ENCODE data around the gene SLFN5.
"Not testable (repeated sequence)": the region's sequence is repeated elsewhere in the genome, so short reads cannot be mapped to it uniquely, and the experiment has no call there.

The SLFN5 gene

DNA sequence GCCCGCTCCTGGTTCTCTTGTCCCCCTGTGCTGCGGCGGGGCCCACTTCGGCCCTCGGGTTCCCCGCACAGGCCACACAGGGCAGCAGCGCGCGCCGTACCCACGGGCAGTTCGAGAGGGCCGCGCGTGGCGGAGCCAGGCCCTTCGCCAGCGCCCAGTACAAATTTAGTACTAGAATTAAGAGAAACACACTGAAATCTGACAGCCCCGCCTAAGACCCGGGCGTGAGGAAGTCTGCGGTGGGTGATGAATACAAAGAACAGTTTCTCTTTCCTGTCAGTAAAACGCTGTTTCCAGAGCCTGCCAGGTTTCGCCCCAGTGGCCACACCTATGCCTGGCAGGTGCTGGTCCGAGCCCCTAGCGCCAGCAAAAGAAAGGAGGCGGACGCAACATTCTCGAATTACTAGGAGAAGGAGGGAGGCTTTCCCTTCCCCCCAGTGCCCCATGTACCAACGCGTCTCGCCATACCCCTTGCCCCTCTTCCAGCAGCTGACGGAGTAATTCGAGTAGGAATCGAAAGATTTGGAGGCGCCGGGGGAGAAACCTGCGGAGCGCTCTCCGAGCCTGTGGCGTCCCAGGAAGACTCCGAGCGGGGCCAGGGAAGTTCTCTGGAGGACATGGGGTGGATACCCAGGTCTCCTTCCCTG lies 591 bp upstream of the SLFN5 start:
- peak; percentile 78 for DNase-seq (ENCODE audit: low spot score)

DNA sequence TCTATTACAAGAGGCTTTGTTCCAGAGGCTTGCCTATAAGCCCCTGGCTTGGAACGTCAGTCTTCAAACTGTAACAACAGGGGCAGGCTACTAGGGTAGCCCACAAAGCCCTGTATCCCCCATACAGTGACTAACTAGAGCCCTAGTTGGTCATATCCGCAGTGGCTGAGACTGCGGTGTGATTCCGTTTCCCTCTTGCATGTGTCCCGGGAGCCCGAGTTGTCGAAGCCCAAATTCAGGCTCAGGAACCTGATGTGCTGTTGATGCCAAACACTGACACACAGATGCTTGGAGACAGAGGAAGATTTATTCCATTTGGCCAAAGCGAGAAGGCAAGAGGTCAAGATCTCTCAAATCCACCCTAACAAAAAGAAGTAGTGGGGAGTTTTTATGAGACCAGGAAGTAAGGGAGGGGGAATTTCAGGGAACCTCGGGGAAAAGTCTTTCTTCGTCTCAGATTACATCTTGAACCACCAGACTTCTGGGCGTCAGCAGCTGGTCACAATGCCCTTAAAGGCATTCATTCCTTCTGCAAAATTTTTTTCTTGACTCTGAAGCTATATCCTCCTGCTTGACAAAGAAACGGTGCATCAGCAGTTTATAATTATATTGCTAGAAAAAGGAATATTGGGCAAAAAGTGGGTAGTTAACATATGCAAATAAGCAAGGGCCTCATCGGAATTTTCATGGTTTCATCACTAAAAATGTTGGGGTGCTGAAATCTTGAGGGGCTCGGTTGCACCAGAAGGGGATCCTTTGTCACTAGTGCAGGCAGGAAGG lies 879 bp downstream of the SLFN5 start:
- peak; percentile 60 for DNase-seq (ENCODE audit: low spot score)

DNA sequence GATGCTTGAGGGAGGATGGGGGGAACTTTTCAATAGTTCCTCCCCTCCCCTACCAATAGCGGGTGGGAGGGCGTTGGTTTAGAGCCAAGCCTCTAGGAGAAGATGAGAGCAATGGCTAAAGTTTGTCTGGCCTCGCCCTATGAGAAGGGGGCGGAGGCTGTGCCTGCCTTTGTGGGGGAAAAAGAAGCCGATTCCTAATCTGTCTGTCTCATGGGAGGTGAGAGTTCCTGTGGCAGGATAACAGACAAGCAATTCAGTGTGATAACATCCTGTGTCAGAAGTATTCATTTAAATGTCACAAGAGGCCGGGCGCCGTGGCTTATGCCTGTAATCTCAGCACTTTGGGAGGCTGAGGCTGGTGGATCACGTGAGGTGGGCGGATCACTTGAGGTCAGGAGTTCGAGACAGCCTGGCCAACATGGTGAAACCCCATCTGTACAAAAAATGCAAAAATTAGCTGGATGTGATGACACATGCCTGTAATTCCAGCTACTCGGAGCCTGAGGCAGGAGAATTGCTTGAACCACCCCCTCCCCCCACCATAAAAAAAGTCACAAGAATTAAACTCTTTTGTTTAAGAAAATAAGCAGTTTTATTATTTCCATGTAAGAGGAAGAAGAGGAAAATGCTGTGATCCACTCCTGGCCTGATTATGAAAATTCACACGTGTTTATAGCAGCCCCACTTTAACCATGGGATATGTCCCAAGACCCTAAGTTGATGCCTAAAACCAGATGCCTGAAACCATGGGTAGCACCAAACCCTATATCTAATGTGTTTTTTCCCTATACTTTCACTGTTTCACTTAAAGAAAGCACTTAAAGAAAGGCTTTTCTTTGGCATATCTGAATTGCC lies 1.7 kb downstream of the SLFN5 start:
- peak; percentile 57 for DNase-seq (ENCODE audit: low spot score)

DNA sequence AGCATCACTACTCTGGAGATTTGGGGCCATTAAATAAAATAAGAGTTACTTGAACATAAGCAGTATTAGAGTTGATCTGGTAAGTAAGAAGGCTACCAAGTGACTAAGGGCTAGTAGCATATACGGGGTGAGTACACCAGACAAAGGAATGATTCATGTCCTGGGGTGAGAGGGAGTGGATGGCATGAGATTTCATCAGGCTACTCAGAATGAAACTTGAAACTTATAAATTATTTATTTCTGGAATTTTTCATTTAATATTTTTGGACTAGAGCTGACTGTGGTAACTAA lies 2.3 kb downstream of the SLFN5 start:
- no peak for DNase-seq (ENCODE audit: low spot score)

DNA sequence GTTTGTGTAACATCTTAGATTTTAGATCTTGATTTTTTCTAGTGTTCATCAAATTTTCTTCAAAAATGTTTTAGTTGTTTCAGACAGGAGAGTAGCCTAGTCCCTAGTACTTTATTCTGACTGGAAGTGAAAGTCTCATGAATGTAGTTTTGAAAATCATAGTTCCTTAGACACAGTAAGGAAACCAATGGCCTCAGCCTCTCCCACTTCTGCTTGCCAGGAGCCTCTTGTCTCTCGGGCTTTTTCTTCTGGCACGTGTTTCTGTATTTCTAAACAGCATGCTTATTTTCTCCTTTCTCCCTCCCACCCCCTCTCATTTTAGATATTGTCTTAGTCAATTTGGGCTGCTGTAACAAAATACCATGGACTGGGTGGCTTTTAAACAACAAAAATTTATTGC lies 9.8 kb downstream of the SLFN5 start:
- no peak for DNase-seq (ENCODE audit: low spot score)

DNA sequence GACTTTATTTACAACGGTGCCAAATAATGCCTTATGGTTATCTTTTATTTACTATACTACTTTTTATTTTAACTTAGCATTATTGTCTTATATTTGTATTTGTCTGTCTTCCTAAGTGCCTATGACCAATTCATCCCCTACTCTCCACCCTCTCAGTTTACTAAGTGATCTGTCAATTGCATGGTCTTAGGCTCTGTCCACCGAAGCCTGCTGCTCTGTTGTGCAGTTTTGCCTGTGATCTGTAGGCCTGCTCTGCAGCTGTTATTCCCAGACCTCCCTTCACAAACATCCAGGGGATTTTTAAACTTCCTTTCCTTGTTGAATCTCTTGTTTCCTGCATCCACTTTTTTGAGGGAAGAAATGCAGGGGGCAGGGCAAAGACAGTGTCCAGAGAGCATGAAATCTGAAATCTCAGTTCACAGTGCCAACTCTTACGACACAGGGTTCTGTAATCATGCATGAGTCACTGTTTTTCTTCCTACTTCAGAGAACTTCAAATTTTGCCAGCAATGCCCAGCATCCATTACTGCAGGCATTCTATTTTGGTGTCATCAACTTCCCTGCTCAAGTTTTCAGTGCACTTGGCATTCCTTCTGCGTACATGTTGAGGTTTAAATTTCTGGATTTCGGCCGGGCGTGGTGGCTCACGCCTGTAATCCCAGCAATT lies 11.4 kb downstream of the SLFN5 start:
- DNase-seq (ENCODE audit: low spot score): no peak

DNA sequence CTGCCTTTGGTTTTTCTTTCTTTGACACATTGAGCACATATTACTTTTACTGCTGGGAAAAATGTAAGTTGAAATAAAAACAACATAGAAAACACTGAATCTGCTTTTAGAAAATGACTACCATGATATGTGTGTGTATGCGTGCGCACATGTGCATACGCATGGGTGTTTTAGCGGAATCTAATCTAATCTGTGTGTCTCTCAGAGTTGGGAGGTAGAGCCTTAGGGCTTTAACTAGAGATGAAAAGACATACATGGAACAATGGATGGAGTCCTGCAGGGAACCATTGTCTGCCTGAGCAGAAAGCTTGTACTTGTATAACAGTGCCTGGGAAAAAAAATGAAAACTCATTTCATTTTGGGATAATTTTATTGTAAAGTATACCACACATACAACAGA lies 12.4 kb downstream of the SLFN5 start:
- DNase-seq (ENCODE audit: low spot score): no peak

DNA sequence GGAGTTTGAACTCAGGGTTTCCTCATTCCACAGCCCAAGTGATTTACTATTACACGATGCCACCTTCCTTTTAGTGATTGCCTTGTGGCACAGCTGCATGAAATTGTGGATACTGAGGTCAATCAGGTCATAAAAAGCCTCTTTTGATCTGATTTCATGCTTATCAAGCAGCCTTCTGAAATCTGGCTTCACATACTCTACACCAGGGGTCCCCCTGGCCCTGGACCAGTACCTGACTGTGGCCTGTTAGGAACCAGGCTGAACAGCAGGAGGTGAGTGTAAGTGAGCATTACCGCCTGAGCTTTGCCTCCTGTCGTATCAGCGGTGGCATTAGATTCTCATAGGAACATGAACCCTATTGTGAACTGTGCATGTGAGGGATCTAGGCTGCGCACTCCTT lies 13.8 kb downstream of the SLFN5 start:
- peak; percentile 36 for DNase-seq (ENCODE audit: low spot score)

DNA sequence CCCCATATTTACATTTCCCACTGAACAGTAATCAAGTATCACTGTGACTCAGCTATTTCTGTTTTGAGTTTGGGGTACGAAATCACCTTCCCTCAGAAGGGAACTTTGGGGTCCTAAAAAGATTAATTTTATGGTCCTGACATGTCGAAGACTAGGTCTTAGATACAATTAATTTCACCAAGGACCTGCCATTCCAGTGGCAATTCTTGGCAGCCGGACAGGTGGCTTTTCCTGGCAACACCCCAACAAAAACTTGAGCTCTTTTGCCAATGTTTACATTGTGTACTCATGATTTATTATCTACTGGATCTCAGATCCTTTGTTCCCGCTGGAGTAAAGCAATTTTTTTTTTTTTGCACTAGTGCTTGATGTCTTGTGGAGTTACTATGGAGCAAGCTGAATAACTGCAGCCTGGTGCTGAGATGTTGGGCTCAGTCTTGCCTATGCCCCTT lies 14.4 kb downstream of the SLFN5 start:
- no peak for DNase-seq (ENCODE audit: low spot score)

DNA sequence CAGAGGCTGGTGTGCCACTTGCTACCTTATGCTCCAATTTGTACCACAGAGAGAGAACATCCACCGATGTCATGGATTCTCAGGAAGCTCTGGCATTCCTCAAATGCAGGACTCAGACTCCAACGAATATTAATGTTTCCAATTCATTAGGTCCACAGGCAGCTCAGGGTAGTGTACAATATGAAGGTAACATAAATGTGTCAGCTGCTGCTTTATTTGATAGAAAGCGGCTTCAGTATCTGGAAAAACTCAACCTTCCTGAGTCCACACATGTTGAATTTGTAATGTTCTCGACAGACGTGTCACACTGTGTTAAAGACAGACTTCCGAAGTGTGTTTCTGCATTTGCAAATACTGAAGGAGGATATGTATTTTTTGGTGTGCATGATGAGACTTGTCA lies 16.1 kb downstream of the SLFN5 start:
- no peak for DNase-seq (ENCODE audit: low spot score)

DNA sequence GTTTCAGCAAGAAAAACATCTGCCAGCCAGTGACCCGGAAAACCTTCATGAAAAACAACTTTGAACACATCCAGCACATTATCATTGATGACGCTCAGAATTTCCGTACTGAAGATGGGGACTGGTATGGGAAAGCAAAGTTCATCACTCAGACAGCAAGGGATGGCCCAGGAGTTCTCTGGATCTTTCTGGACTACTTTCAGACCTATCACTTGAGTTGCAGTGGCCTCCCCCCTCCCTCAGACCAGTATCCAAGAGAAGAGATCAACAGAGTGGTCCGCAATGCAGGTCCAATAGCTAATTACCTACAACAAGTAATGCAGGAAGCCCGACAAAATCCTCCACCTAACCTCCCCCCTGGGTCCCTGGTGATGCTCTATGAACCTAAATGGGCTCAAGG lies 22.2 kb downstream of the SLFN5 start:
- DNase-seq (ENCODE audit: low spot score): no peak

DNA sequence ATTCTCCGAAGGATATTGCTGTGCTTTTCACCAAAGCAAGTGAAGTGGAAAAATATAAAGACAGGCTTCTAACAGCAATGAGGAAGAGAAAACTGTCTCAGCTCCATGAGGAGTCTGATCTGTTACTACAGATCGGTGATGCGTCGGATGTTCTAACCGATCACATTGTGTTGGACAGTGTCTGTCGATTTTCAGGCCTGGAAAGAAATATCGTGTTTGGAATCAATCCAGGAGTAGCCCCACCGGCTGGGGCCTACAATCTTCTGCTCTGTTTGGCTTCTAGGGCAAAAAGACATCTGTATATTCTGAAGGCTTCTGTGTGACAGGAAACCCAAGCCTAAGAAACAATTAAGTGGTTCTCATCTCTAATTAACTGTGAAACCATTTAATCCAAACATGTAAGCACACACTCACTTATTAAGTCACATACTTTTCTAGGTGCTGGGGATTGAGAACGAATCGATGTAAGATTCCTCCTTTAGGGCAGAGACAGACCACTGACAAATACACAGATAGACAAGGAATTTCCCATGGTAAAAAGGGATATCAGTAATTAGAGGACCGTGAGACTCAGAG lies 22.8 kb downstream of the SLFN5 start:
- DNase-seq (ENCODE audit: low spot score): no peak

DNA sequence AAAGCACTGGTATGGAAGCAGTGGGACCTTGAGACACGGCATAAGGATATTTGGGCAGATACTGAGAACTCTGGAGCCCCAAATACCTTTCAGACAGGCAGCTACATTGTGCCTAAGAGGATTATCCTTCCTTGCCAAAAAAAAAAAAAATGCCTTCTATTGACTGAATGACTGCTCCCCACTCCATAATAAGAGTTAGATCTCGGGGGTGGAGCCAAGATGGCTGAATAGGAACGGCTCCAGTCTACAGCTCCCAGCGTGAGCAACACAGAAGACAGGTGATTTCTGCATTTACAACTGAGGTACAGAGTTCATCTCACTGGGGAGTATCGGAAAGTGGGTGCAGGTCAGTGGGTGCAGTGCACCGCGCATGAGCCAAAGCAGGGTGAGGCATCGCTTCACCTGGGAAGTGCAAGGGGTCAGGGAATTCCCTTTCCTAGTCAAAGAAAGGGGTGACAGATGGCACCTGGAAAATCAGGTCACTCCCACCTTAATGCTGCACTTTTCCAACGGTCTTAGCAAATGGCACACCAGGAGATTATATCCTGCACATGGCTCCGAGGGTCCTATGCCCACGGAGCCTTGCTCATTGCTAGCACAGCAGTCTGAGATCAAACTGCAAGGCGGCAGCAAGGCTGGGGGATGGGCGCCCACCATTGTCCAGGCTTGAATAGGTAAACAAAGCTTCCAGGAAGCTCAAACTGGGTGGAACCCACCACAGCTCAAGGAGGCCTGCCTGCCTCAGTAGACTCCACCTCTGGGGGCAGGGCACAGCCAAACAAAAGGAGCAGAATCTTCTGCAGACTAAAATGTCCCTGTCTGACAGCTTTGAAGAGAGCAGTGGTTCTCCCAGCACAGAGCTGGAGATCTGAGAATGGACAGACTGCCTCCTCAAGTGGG lies 31.5 kb downstream of the SLFN5 start:
- DNase-seq (ENCODE audit: low spot score): peak; percentile 29

DNA sequence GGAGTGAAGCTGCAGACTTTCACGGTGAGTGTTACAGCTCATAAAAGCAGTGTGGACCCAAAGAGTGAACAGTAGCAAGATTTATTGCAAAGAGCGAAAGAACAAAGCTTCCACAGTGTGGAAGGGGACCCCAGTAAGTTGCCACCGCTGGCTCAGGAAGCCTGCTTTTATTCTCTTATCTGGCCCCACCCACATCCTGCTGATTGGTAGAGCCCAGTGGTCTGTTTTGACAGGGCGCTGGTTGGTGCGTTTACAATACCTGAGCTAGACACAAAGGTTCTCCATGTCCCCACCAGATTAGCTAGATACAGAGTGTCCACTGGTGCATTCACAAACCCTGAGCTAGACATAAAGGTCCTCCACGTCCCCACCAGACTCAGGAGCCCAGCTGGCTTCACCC lies 35.6 kb downstream of the SLFN5 start:
- DNase-seq (ENCODE audit: low spot score): not testable (repeated sequence)

DNA sequence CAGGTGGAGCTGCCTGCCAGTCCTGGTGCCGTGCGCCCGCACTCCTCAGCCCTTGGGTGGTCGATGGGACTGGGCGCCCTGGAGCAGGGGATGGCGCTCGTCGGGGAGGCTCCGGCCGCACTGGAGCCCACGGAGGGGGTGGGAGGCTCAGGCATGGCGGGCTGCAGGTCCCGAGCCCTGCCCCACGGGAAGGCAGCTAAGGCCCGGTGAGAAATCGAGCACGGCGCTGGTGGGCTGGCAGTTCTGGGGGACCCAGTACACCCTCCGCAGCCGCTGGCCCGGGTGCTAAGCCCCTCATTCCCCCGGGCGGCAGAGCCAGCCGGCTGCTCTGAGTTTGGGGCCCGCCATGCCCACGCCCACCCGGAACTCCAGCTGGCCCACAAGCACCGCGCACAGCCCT lies 36.0 kb downstream of the SLFN5 start:
- not testable (repeated sequence) for DNase-seq (ENCODE audit: low spot score)

DNA sequence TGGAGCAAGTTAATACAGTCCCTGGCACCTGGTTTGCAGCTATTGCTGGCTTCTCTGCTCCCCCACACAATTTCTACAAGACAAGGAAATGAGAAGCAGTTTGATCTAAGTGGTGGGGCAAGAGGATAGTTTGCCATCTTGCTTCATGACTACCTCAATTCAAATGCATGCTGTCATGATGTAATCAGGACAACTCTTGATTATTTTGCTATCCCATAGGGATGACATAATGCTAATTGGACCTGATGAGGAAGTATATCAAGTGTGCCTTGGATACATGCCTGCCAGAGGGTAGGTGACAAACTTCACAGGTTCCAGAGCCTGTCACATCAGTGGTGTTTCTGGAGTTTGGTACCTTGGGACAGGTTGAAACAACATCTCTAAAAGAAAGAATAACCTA lies 40.9 kb downstream of the SLFN5 start:
- no peak for DNase-seq (ENCODE audit: low spot score)

DNA sequence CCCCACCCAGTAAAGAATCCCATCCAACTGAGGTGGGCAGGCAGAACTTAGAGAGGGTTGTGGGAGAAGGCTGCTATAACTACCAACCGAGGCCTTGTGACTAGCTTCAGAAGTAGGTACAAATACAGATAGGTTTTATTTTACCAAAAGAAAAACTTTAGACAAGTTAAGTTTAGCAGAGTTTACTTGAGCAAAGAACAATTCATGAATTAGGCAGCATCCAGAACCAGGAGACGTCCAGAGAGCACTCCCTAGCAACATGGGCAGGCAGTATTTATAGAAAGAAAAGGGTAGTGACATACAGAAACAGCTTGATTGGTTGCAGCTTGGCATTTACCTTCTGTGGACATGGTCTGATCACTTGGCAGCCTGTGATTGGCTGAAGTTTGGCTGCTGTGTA lies 42.1 kb downstream of the SLFN5 start:
- DNase-seq (ENCODE audit: low spot score): no peak

DNA sequence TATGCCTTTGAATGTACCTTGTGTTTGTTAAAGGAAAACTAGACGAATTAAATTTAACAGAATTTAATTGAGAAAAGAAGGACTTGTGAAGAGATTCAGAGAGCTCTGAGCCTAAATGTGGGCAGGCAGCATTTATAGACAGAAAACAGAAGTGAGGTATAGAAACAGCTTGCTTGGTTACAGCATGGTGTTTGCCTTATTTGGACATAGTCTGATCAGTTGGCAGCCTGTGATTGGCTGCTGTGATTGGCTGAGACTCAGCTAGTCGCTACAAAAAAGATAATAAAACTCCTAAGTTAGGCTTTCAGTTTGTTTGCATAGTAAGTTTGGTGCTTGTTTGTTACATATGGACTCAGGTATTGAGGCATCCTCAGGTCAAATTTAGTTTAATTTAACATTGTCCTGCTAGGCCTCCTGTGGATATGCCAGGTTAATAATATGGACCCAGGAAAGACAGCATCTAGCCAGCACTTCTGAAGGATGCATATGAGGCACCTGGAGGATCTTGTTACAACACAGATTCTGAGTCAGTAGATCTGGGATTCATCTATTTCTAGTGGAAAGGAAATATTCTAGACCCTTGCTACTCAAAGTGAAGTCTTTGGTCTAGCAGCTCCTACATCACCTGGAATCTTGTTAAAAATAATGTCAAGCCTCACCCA lies 43.4 kb downstream of the SLFN5 start:
- DNase-seq (ENCODE audit: low spot score): no peak

DNA sequence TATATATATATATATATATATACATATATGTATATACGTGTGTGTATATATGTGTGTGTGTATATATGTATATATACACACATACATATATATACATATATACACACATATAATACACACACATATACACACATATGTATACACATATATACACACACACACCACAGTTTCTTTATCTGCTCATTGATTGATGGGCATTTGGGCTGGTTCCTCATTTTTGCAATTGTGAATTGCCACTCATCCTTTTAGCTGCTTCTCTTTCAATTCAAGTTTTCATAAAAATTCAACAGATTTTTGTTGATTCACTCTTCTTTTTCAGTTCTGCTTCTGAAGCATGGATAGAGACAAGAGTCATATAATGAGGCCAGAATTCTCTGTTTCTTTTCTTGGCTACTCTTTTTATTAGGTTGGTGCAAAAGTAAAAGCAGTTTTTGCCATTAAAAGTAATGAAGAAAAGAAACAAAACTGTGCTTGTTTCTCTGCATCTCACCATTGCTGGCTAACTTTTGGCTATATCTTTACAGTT lies 44.5 kb downstream of the SLFN5 start:
- no peak for DNase-seq (ENCODE audit: low spot score)

DNA sequence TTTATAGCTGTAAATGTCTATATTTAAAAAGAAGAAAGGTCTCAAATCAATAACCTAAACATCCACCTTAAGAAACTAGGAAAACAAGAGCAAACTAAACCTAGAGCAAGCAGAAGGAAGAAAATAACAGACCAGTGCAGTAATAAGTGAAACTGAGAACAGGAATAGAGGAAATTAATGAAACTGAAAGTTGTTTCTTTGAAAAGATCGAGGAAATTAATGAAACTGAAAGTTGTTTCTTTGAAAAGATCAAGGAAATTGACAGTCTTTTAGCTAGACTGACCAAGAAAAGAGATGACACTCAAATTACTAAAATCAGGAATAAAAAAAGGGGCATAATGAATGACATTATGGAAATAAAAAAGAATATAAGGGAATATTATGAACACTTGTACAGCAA lies 46.4 kb downstream of the SLFN5 start:
- no peak for DNase-seq (ENCODE audit: low spot score)
